GM18867 (cell line): ENCODE measurements around the gene RNF113B.

ENCODE experiments used
- ATAC-seq: cut with Tn5 transposase; IDR thresholded peaks from one replicate; pipeline ENCODE4 v1.9.1; 2021; ENCODE audit warnings: mild to moderate bottlenecking, moderate library complexity; ENCODE audit not compliant: unreplicated experiment

Gene RNF113B

DNA sequence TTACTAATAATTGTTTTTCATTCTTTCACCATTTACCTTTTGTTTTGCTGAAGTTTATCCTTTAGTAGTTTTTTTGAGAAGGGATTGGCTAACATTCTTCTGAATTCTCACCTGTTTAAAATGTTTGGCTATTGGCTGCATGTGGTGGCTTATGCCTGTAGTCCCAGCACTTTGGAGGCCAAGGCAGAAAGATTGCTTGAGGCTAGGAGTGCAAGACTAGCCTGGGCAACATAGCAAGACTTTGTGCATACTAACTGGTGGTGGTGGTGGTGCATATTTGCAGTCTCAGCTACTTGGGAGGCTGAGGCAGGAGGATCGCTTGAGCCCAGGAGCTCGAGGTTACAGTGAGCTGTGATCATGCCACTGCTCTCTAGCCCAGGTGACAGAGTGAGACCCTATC, 27.5 kb upstream of the RNF113B start:
- no peak for ATAC-seq

DNA sequence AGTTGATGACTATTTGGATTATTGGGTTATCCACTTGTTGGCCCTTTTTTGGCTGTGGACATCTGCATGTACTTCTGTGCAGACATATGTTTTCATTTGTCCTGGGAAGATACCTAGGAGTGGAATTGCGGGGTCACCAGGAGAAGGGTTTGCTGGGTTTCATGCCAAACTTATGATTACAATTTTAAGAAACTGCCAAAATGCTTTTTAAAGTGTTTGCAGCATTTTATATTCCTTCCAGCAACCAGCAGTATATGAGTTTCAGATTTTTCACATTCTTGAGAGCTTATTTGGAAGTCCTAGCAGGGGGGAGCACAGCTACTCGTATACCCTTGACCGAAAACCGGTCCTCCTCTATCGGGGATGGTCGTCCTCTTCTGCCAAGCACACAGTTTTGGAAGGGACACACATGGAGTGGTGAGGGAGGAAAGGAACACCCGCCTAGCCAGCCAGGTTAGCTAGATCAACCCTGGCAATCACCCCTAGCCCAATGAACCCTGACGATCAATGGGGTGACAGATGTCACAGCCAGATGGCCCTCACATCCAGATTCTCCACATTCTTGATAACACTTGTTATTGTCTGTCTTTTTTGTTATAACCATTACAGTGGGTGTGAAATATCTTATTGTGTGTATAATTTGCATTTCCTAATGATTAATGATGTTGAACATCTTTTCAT, 26.7 kb upstream of the RNF113B start:
- no peak for ATAC-seq

DNA sequence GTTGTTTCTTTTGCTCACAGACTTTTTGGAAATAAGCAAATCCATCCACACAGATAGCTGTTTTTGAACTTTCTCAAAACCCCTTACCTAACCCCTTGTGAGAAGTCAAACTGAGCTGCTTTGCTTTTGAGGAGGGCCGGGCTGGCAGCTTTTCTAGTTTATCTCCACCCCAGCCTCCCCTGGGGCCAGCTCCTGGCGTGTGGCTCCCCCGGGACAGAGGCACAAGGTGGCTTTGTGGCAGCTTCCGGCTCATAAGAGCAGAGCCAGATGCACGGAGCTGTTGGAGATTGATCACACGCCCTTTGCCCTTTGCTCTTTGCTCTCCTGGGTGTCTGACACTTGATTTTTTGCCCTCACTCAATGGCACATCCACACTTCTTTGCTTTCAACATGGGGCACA, 24.9 kb upstream of the RNF113B start:
- ATAC-seq: no peak

DNA sequence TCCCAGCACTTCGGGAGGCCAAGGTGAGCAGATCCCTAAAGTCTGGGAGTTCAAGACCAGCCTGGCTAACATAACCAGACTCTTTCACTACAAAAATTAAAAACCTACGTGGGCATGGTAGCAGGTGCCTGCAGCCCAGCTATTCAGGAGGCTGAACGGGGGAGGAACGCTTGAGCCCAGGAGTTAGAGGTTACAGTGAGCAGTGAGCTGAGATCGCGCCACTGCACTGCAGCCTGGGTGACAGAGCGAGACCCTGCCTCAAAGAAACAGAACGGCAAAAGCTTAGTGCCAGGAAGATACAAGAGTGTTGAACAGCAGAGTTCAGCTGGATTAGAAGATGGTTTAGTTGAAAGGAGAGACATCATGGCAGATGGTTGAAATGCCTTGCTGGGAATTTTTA, 24.1 kb upstream of the RNF113B start:
- ATAC-seq: no peak

DNA sequence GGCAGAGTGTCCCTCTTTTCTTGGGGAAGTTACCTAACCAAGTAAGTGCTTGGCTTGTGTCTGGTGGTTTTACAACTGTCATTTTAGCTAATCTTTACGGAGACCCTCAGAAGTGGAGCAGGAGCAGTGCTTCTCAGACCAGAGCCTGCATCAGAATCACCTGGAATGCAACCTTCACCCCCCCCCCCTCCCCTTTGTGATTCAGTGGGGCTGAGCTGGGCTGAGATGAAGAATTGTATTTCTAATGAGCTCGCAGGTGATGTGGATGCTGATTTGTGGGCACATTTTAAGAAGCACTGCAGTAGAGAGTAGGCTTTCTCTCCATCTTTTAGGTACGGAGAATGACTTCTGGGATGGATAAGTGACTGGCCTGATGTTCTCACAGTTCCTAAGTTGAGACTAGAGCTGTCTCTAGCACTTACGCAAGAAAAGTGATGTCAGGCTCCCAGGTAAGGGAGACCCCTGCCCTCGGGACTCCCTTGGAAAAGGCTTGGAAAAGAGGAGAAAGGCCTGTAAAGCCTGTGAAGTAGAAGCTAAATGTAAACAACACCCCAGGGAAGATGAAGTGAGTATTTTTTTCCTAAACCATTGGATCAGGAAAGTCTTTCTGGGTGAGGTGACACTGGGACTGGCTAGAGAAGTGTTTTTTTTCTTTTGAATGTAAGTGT, 23.3 kb upstream of the RNF113B start:
- ATAC-seq: no peak

DNA sequence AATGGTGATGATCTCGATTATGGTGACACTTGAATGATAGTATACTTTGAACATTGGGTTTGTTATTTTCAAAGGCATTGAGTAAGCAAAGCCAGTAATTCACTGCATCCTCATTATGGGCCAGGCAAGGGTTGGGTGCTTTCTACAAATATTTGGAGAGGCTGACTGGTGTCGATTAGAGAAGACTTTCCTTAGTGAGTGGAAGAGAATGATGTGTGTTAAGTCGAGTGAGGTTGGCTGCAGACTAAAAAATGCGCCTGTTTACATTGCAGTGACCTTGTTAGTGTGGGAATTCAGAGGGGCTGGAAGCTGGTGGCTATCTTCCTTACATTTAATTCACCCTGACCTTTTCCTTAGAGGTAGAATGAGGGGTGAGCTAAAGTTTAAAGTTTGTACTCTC, 22.4 kb upstream of the RNF113B start:
- no peak for ATAC-seq

DNA sequence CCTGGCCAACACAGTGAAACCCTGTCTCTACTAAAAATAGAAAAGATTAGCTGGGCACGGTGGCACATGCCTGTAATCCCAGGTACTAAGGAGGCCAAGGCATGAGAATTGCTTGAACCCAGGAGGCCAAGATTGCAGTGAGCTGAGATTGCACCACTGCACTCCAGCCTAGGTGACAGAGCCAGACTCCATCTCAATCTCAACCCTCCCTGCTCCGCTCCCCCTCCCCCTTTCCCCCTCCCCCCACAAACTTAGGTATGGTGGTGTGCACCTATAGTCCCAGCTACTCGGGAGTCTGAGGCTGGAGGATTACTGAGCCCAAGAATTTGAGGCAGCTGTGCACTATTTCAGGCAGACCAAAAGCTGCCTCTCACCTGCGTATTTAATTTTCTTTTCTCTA, 21.6 kb upstream of the RNF113B start:
- ATAC-seq: no peak

DNA sequence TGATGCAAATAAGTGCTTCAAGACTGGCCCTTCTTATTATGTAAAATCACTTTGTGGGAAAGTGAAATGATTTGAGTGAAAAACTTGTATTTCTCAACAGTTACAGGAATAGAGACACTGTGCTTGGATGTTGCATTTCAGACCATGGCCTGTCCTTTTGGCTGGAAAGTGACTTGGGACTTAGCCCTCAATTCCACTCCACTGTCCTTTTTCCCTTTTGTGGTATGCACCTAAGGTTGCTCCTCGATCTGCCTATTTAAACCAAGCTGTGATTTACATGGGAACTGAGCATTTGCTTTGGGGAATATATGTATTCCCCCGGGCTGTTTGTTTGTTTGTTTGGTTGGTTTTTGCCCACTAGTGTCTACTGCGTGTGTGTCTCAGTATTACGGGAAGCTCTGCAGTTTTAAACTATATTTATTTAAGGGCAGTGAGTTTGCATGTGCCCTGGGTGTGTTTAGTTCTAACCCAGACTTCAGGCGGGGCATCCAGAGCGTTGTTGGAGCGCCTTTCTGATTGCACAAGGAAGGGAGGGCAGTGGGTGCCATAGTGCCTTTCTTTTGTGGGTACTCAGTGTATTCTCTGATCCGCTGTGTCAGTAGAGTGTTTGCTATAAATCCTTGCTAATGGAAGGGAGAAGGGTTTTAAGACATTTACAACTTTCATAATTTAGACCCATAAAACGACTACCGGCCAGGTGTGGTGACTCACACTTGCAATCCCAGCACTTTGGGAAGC, 18.2 kb upstream of the RNF113B start:
- ATAC-seq: no peak

DNA sequence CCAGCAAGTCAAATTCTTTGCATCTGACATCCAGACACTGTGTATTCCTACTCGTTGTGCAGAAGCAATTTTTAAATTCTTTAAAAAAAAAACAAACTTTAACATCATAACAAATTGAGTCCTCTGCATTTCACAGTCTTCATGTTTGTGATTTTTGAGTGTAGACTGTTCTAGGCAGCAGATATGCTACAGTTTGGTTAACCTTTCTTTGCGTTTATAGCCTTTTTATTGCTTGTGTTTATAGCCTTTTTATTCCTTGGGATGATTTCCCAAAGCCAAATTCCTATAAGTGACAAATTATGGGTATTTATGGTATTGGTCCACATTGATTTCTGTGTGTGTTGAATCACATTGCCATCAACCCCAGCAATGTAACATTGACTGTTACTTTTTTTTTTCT, 14.9 kb upstream of the RNF113B start:
- no peak for ATAC-seq

DNA sequence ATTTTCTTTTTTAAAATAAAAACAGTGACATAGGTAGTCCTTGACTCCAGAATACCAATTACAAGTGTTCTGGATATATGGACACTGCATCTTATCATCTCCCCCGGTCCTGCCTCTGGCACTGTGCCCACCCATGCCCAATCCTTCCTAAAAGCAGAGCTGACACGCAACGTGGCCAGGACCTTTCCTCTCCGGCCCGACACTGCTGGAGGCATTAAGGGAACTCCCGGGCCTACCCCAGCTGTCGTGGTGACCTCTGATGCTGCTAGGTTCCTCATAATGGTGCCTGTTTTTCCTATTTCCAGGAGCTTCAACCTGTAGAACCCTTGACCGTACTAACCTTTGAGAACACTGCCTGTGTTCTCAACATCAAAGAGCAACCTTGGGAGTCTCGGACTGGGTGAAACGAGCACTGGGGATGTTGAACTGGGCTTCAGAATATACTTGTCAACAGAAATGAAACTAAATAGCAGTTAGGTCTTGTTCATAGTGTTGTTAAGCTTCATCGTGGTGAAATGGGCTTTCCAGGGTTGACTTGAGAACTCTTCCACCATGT, 13.9 kb upstream of the RNF113B start:
- ATAC-seq: no peak

DNA sequence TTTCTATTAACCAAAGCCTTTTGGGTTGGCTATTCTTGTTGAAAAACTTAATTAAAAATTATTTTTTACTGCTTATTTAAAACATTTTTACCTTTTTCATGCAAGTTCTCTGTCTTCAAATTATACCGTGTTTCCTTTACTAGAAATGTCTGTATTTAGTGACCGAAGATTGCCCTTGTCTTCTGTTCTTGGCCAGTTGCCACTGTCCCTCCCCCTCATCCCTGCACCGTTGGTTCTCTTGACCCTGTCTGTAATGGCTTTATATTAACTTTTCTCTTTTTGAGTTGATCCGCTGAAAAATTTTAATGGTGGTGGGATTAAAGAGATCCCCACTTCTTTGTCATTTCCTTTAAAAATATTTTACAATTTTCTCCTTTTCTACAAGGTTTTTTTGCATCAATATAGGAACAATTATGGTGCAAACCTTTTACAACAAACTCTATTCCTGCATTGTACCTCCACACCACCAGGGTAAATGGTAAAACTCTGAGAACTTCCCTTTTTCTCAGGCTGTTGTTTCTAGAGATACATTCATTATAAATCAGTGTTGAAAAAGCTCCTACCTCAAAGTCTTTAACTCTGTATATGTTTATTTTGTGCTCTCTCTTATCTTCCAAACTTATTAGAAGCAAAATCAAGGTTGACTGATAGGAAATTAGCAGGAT, 12.9 kb upstream of the RNF113B start:
- ATAC-seq: no peak

DNA sequence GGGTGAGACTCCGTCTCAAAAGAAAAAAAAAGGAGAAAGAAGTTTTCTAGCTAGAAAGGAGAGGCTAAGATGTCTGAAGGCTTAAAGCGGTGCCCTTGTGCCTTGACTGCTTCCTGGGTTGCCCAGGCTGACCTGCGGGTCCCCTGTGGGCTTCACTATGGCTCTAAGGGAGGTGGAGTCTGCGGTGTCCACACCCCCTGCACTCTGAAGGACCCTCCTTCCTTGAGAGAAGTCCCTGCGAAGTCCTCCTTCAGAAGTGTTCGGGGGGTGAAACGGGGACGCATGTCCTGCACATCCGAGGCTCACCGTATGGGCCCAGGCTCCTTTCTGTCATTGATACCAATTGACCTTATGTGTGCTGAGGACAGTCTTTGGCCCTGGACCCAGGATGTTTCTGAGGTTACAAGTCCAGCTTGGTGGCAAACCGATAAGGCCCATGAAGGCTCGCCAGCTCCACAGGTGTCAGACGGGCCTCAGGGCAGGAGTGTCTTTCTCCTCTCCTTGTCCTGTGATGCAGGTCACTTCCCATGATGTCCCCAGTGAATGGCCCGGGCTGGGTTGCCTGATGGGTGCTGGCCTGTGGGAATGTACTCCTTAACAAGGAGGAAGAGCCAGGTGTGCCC, 11.6 kb upstream of the RNF113B start:
- ATAC-seq: no peak

DNA sequence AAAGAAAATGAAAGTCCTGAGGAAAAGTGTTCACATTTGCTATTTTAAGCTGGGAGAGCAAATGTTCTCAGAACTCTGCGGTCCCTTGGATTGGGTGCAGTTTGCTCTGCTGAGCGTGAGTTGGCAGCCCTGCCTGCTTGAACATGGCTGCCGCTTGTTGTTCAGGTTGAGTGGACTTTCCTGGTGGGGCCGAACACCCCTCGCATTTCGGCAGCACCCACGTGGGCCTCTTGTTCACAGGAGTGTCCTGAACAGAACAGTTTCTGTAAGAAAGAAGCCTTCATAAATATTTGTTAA, 10.8 kb upstream of the RNF113B start:
- no peak for ATAC-seq

DNA sequence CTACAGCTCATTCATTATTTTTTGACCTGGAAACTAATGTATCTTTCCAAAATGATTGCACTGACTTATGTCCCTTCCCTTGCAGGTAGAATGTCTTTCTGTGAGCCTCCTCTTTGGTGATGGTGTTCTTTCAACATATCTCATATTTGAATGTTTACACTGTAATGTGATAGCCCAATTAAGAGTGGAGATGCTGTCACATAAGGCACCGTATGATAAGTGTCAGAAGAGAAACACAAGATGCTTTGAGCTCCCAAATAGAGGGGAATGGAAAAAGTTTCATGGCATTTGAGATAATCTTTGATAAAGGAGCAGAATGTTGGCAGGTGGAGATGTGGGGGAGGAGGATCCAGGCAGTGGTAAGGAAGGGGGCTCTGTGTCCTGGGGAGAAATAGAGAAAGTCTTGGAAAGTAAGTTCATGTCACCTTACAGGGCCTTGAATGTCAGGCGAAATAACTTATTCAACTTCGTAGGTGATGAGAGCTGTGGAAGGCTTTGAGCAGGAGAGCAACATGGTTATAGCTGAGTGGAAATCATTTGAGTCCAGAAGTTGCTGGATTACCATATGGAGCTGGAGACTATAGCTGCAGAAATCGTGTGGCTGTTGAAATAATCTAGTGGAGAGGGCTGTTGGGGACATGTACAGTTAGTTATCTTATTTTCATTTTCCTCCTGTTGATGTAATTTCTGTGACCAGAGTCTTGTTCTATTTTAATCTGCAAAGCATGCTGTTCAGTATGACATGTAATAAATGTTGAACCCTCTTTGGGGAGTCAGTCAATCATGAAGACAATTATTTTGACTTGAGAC, 10.3 kb upstream of the RNF113B start:
- no peak for ATAC-seq

DNA sequence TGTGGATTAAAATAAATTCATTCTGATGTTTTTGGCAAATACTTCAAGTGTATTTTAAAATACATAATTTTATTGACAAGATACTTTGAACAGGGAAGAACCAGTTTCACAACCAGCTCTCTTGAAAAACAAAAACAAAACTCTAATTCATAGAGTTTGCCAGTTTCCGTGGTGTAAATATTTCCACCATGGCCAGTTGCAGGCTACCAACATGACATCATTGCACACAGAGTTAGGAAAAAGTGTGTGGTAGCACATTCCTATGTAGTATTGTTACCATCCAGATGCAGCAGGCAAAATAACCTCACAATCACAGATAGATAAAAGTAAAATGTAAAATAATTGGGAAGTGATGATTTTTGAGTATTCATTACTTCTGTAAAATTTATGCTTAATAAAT, 7.7 kb upstream of the RNF113B start:
- no peak for ATAC-seq

DNA sequence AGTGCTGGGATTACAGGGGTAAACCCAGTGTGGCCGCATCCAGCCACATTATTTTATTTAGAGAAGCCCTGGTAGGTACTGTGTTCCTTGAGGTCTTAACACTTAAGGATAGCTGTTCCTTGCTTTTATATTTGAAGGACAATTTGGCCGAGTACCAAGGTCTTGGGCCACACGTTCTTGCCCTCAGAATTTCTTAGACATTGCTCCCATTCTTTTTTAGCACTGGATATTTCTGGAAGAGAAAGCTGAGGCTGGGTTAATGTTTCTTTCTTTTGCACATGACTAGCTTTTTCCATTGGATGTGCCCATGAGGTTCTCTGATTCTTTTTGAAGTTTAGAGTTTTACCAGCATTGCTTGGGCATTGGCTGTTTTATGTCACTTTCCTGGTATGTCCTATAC, 5.5 kb upstream of the RNF113B start:
- ATAC-seq: no peak

DNA sequence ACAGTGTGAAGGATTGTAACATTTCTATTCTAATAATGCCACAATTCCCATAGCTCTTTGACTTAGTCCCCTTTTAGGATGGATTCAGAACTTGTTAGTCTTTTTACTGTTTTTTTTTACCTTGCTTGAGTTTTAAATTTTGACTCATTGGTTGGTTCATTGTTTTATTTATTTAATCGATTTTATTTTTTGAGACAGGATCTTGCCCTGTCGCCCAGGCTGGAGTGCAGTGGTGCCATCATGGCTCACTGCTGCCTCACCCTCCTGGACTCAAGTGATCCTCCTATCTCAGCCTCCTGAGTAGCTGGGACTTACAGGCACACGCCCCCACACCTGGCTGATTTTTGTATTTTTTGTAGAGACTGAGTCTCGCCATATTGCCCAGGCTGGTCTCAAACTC, 5.1 kb upstream of the RNF113B start:
- ATAC-seq: no peak

DNA sequence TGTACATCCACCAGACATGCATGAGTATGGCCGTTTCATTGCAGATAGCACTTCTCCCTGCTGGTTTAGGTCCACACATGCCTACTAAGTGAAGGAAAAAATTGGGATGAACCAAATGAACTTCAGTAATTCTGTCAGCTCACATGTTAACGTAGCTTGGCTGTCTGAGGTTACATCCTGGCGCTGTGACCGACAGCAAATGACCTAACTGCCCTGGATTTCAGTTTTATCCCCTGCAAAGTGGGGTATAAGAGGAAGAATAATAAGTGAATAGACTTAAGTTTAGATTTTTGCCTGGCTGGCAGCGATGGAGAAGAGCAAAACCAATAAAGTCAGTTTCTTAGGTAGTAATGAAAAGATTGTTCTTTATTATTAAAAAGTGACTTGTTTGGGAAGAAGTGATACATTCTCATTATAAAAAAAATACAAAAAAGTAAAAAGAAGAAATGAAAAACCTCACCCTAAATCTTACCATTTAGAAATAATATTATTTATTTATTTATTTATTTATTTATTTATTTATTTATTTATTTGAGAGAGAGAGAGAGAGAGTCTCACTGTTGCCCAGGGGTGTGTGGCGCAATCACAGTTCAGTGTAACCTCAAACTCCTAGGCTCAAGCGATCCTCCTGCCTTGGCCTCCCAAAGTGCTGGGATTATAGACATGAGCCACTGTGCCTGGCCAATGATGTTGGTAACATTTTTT, 4.2 kb upstream of the RNF113B start:
- ATAC-seq: no peak

DNA sequence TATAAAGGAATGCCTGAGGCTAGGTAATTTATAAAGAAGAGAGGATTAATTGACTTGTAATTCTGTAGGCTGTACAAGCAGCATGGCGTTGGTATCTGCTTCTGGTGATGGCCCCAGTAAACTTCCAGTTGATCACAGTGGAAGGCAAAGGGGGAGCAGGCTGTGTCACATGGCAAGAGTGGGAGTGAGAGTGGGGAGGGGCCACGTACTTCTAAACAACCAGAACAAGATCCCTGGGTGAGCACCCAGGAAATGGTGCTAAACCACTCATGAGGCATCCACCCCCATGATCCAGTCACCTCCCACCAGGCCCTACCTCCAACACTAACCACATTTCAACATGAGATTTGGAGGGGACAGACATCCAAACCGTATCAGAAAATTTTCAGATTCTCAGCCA, 3.0 kb upstream of the RNF113B start:
- no peak for ATAC-seq

DNA sequence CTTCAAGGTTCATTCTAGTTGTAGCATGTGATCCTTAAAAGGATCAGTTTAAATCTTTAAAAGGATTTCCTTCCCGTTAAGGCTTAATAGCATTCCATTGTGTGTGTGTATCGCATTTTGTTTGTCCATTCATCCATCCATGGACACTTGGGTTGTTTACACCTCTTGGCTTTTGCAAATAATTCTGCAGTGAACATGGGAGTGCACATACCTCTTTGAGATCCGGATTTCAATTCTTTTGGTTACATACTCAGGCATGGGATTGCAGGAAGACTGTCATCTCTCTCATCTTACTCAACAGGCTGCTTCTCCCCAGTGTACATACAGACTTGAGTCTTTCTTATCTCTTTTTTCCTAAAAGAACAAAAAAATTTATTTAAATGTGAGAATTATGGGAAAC, 1.2 kb downstream of the RNF113B start:
- no peak for ATAC-seq
